Tibial nerve (tissue), 4 donors: ENCODE data around the gene NOVA2.

Experiments
- EP300 ChIP-seq, 2 donors: sonication (generic); formaldehyde crosslinking; IDR thresholded peaks; one replicate each; pipeline ENCODE4 v1.6.1; 2017; ENCODE audit warnings: antibody characterized with exemption in 2 of 2, mild to moderate bottlenecking in 1 of 2
- TF ChIP-seq, protein P1 (sequence below), 5 experiments: fragments of 200-600 bp in 3 of 5; fragments of 450-650 bp in 2 of 5; sonication (generic) in 3 of 5; IDR thresholded peaks; one replicate each; pipeline ENCODE4 v1.5.1; 2016 to 2019; ENCODE audit warnings: antibody characterized with exemption in 5 of 5, mild to moderate bottlenecking in 3 of 5, moderate library complexity in 2 of 5

GRCh38 chr19:45938733-45939319 is 34.8 kb downstream of the NOVA2 start:
- TF ChIP-seq, protein P1, sequence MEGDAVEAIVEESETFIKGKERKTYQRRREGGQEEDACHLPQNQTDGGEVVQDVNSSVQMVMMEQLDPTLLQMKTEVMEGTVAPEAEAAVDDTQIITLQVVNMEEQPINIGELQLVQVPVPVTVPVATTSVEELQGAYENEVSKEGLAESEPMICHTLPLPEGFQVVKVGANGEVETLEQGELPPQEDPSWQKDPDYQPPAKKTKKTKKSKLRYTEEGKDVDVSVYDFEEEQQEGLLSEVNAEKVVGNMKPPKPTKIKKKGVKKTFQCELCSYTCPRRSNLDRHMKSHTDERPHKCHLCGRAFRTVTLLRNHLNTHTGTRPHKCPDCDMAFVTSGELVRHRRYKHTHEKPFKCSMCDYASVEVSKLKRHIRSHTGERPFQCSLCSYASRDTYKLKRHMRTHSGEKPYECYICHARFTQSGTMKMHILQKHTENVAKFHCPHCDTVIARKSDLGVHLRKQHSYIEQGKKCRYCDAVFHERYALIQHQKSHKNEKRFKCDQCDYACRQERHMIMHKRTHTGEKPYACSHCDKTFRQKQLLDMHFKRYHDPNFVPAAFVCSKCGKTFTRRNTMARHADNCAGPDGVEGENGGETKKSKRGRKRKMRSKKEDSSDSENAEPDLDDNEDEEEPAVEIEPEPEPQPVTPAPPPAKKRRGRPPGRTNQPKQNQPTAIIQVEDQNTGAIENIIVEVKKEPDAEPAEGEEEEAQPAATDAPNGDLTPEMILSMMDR (IDR thresholded peaks at IDR 0.05): no peak
- TF ChIP-seq EP300 (IDR thresholded peaks at IDR 0.05): no peak
